ENCODE data around the gene SLC6A12. TPM values are rescaled to one million over a fixed set of nuclear protein-coding genes. Genes with fewer than 3 reads are reported as not detected.

SLC6A12 gene
- total RNA-seq, 1 donor from 2014 or later: 0.64 TPM

GRCh38 chr12:223841-224240 is 9.9 kb upstream of the SLC6A12 start:
- Mint-ChIP-seq H3K9me3 (ENCODE audit: unreplicated experiment) (peaks cover 6% of the 10 kb centered on the region), H3K27me3 (ENCODE audit: unreplicated experiment) (no peaks in the 10 kb centered on the region), H3K27ac (ENCODE audit: unreplicated experiment) (no peak overlapping the region), H3K4me3 (ENCODE audit: unreplicated experiment) (no peak overlapping the region), H3K4me1 (ENCODE audit: low read depth, unreplicated experiment) (peaks cover 6% of the 10 kb centered on the region), H3K36me3 (ENCODE audit: unreplicated experiment) (no peaks in the 10 kb centered on the region)
- no peak for DNase-seq
- TF ChIP-seq CTCF (IDR thresholded peaks at IDR 0.05; ENCODE audit: partially characterized antibody, unreplicated experiment): no peak

- Mint-ChIP-seq H3K4me1 (ENCODE audit: low read depth, unreplicated experiment) (peaks cover 9% of the 10 kb centered on the region), H3K27me3 (ENCODE audit: unreplicated experiment) (peaks cover 5% of the 10 kb centered on the region), H3K9me3 (ENCODE audit: unreplicated experiment) (peaks cover 9% of the 10 kb centered on the region), H3K4me3 (ENCODE audit: unreplicated experiment) (no peak overlapping the region), H3K27ac (ENCODE audit: unreplicated experiment) (no peak overlapping the region), H3K36me3 (ENCODE audit: unreplicated experiment) (peaks cover 4% of the 10 kb centered on the region)
- DNase-seq: no peak
- TF ChIP-seq CTCF (IDR thresholded peaks at IDR 0.05; ENCODE audit: partially characterized antibody, unreplicated experiment): no peak
Observed at GRCh38 chr12:221736-222135, 7.8 kb upstream of the SLC6A12 start.

GRCh38 chr12:220946-221550 is 7.1 kb upstream of the SLC6A12 start:
- no peak for TF ChIP-seq CTCF (IDR thresholded peaks at IDR 0.05; ENCODE audit: partially characterized antibody, unreplicated experiment)
- Mint-ChIP-seq H3K9me3 (ENCODE audit: unreplicated experiment) (peaks cover 9% of the 10 kb centered on the region), H3K27me3 (ENCODE audit: unreplicated experiment) (peaks cover 5% of the 10 kb centered on the region), H3K36me3 (ENCODE audit: unreplicated experiment) (peaks cover 4% of the 10 kb centered on the region), H3K27ac (ENCODE audit: unreplicated experiment) (no peak overlapping the region), H3K4me1 (ENCODE audit: low read depth, unreplicated experiment) (peaks cover 9% of the 10 kb centered on the region), H3K4me3 (ENCODE audit: unreplicated experiment) (no peak overlapping the region)
- DNase-seq: no peak

DNA sequence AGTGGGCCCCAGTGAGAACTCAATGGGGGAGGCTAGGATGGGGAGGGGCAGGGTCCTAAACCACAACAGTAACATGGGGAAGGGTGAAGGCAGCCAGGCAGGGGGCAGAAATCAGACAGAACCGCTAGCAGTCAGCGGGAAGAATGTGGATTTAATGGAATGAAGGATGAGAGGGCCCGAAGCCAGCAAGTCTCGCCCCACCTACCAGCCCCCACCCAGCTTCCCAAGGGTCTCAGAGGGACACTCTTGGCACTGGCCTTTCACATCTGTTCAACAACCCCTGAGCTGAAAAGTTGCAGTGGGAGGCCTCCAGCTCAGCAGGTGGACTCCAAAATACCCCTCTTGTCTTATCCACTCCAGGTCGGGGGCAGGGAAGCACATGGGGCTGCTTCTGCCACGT is 6.5 kb upstream of the SLC6A12 start:
- Mint-ChIP-seq H3K4me1 (ENCODE audit: low read depth, unreplicated experiment) (peaks cover 9% of the 10 kb centered on the region), H3K27me3 (ENCODE audit: unreplicated experiment) (peaks cover 5% of the 10 kb centered on the region), H3K9me3 (ENCODE audit: unreplicated experiment) (peaks cover 10% of the 10 kb centered on the region), H3K36me3 (ENCODE audit: unreplicated experiment) (peaks cover 4% of the 10 kb centered on the region), H3K4me3 (ENCODE audit: unreplicated experiment) (no peak overlapping the region), H3K27ac (ENCODE audit: unreplicated experiment) (no peak overlapping the region)
- DNase-seq: no peak
- TF ChIP-seq CTCF (IDR thresholded peaks at IDR 0.05; ENCODE audit: partially characterized antibody, unreplicated experiment): no peak

DNA sequence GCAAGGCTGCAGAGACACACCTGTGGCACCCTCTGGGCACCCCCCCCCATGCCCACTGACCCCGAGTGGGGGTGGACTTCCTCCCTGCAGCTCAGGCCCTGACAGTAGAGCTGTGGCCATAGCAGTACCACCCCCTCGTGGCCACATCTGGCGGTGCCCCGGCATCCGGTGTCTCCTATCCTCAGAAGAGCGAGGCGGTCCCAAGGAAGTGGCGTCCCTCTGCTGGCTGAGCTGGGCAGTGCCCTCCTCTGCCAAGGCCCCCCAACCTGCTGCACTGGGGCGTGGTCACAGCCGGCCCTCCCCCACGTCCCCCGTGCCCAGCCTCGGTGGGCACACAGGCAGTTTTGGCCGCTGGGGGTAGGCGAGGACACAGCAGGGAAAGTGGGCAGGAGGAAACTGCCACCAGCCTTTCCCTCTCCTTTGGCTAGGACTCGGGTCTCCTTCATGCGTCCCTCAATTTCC is 6.0 kb upstream of the SLC6A12 start:
- H3K27me3 Mint-ChIP-seq (ENCODE audit: unreplicated experiment): peaks cover 5% of the 10 kb centered on the region
- no peak overlapping the region for H3K4me3 Mint-ChIP-seq (ENCODE audit: unreplicated experiment)
- peak; percentile 94 for DNase-seq
- H3K9me3 Mint-ChIP-seq (ENCODE audit: unreplicated experiment): peaks cover 10% of the 10 kb centered on the region
- H3K27ac Mint-ChIP-seq (ENCODE audit: unreplicated experiment): no peak overlapping the region
- TF ChIP-seq CTCF (IDR thresholded peaks at IDR 0.05; ENCODE audit: partially characterized antibody, unreplicated experiment): peak; percentile 92
- peaks cover 9% of the 10 kb centered on the region for H3K4me1 Mint-ChIP-seq (ENCODE audit: low read depth, unreplicated experiment)
- peaks cover 4% of the 10 kb centered on the region for H3K36me3 Mint-ChIP-seq (ENCODE audit: unreplicated experiment)

All from glutamatergic neuron (in vitro differentiated cells).